HCT116 (cell line): Measurements from ENCODE around the gene WDHD1. TPM values are rescaled to one million over a fixed set of nuclear protein-coding genes. Genes with fewer than 3 reads are reported as not detected.

ENCODE experiments used
- ATAC-seq: fragments of 200-7000 bp; cut with Tn5 transposase; 2 replicates; pipeline ENCODE4 v1.9.1; 2020; ENCODE audit warnings: mild to moderate bottlenecking, moderate library complexity
- BruUV-seq: library from RNA; stranded (reverse); fragments of 400-500 nt; replicated peaks from 2 replicates; lab custom pipeline; 2021; lab: Mats Ljungman, UMichigan
- CTCF ChIA-PET: fragments of 300-600 bp; sonication (Branson Sonifier 250); formaldehyde crosslinking; loops from one replicate; lab custom pipeline; 2021; ENCODE audit warnings: antibody characterized with exemption; lab: Charles Lee
- POLR2A ChIA-PET: fragments of 300-600, 350-600 bp; sonication (Branson Sonifier 250); formaldehyde crosslinking; loops from one replicate; lab custom pipeline; 2021; ENCODE audit warnings: antibody characterized with exemption; lab: Charles Lee
- RAD21 ChIA-PET, 2 experiments: fragments of 300-600 bp; sonication (Branson Sonifier 250); formaldehyde crosslinking; loops; one replicate each; lab custom pipeline; 2023; ENCODE audit warnings: low total read pairs in 2 of 2; ENCODE audit not compliant: uncharacterized antibody in 2 of 2, unreplicated experiment in 2 of 2, low non-redundant PET in 1 of 2; lab: Charles Lee
- DNase-seq: peaks from one replicate; pipeline ENCODE4 v3.0.0-alpha.2; 2010; ENCODE audit warnings: low read depth, low spot score
- H2AFZ ChIP-seq: fragments of 200-600 bp; shearing (Covaris generic), sonication (generic); 2 replicates; pipeline ENCODE4 v1.6.1; 2017; ENCODE audit warnings: low read depth, mixed run types, mixed read lengths, antibody characterized with exemption, low read length; ENCODE audit not compliant: poor library complexity, severe bottlenecking
- H3K27ac ChIP-seq: 2 replicates; pipeline ENCODE4 v1.5.1; 2012; ENCODE audit warnings: low read depth, low read length
- H3K27me3 ChIP-seq: fragments of 200-600 bp; sonication (generic); 2 replicates; pipeline ENCODE4 v1.6.1; 2016; ENCODE audit warnings: mixed run types, low read length, mixed read lengths; ENCODE audit not compliant: insufficient read depth
- H3K36me3 ChIP-seq, 2 experiments: fragments of 200-500 bp in 1 of 2; fragments of 200-600 bp in 1 of 2; sonication (Bioruptor generic) in 1 of 2; sonication (generic) in 1 of 2; 2 replicates each; pipeline versions ENCODE4 v1.5.1 to v1.6.1; 2014 to 2016; ENCODE audit warnings: low read length in 2 of 2, inconsistent platforms in 1 of 2, mixed read lengths in 1 of 2, mixed run types in 1 of 2; ENCODE audit not compliant: insufficient read depth in 2 of 2, control insufficient read depth in 1 of 2
- H3K4me1 ChIP-seq, 2 experiments: fragments of 200-600 bp in 1 of 2; sonication (generic) in 1 of 2; 2 replicates each; pipeline versions ENCODE4 v1.5.1 to v1.6.1; 2012 to 2017; ENCODE audit warnings: low read length in 2 of 2, inconsistent platforms in 1 of 2, mild to moderate bottlenecking in 1 of 2, mixed read lengths in 1 of 2, mixed run types in 1 of 2, moderate library complexity in 1 of 2; ENCODE audit not compliant: insufficient read depth in 2 of 2, control insufficient read depth in 1 of 2
- H3K4me2 ChIP-seq: fragments of 200-600 bp; sonication (generic); 2 replicates; pipeline ENCODE4 v1.6.1; 2017; ENCODE audit warnings: mixed run types, low read length, mixed read lengths
- H3K4me3 ChIP-seq, 2 experiments: fragments of 200-600 bp in 1 of 2; sonication (generic) in 1 of 2; replicated peaks in 1 of 2; 2 replicates each; pipeline ENCODE4 v1.5.1; 2011 to 2016; ENCODE audit warnings: low read length in 2 of 2, control low read depth in 1 of 2, low read depth in 1 of 2, mild to moderate bottlenecking in 1 of 2, mixed read lengths in 1 of 2, mixed run types in 1 of 2
- H3K79me2 ChIP-seq: fragments of 200-600 bp; sonication (generic); 2 replicates; pipeline ENCODE4 v1.6.1; 2017; ENCODE audit warnings: mild to moderate bottlenecking, mixed run types, low read length, moderate library complexity, mixed read lengths; ENCODE audit not compliant: insufficient read depth
- H3K9ac ChIP-seq: fragments of 200-600 bp; sonication (generic); 2 replicates; pipeline ENCODE4 v1.6.1; 2016; ENCODE audit warnings: low read length, mixed read lengths
- H3K9me2 ChIP-seq: fragments of 200-600 bp; sonication (generic), shearing (Covaris generic); 2 replicates; pipeline ENCODE4 v1.6.1; 2017; ENCODE audit warnings: mixed run types, mild to moderate bottlenecking, moderate library complexity; ENCODE audit not compliant: insufficient read depth
- H3K9me3 ChIP-seq, 2 experiments: fragments of 200-500 bp in 1 of 2; fragments of 200-600 bp in 1 of 2; sonication (Bioruptor generic) in 1 of 2; sonication (generic) in 1 of 2; 2 replicates each; pipeline ENCODE4 v1.6.1; 2014 to 2017; ENCODE audit warnings: low read length in 2 of 2, mixed read lengths in 2 of 2, inconsistent platforms in 1 of 2, low read depth in 1 of 2, mild to moderate bottlenecking in 1 of 2, mixed run types in 1 of 2, moderate library complexity in 1 of 2; ENCODE audit not compliant: control insufficient read depth in 1 of 2, insufficient read depth in 1 of 2
- H4K20me1 ChIP-seq: fragments of 200-600 bp; sonication (generic), shearing (Covaris generic); 2 replicates; pipeline ENCODE4 v1.6.1; 2017; ENCODE audit warnings: mixed run types, mild to moderate bottlenecking, moderate library complexity; ENCODE audit not compliant: insufficient read depth
- CBX3 ChIP-seq: IDR thresholded peaks from 2 replicates; pipeline ENCODE4 v1.6.1; 2012; ENCODE audit warnings: low read depth
- EGR1 ChIP-seq: IDR thresholded peaks from 2 replicates; pipeline ENCODE4 v1.6.1; 2012; ENCODE audit warnings: low read depth
- ELF1 ChIP-seq: IDR thresholded peaks from 2 replicates; pipeline ENCODE4 v1.6.1; 2012; ENCODE audit warnings: low read depth, borderline replicate concordance
- EZH2 ChIP-seq: fragments of 200-600 bp; sonication (generic); IDR thresholded peaks from 2 replicates; pipeline ENCODE4 v1.6.1; 2017; ENCODE audit warnings: antibody characterized with exemption, mixed run types
- FOSL1 ChIP-seq: IDR thresholded peaks from 2 replicates; pipeline ENCODE4 v1.6.1; 2012; ENCODE audit warnings: low read depth
- POLR2A ChIP-seq: IDR thresholded peaks from 2 replicates; pipeline ENCODE4 v1.7.0; 2011; ENCODE audit warnings: borderline replicate concordance; ENCODE audit not compliant: insufficient read depth, insufficient read length; ENCODE audit errors: extremely low read depth
- POLR2AphosphoS5 ChIP-seq: IDR thresholded peaks from 2 replicates; pipeline ENCODE4 v1.6.1; 2011; ENCODE audit warnings: mild to moderate bottlenecking, low read depth, low read length, moderate library complexity
- SIN3A ChIP-seq: IDR thresholded peaks from 2 replicates; pipeline ENCODE4 v1.6.1; 2012; ENCODE audit warnings: low read depth
- SRF ChIP-seq: IDR thresholded peaks from 2 replicates; pipeline ENCODE4 v1.6.1; 2012; ENCODE audit warnings: low read depth
- ZFX ChIP-seq: fragments of 450-650 bp; IDR thresholded peaks from 2 replicates; pipeline ENCODE4 v1.6.1; 2017
- ZNF274 ChIP-seq: fragments of 200-500 bp; sonication (Bioruptor generic); IDR thresholded peaks from 2 replicates; pipeline ENCODE4 v1.6.1; 2014; ENCODE audit warnings: mild to moderate bottlenecking, low read depth, low read length, inconsistent platforms
- intact Hi-C: fragments of 100-400 bp; cut with micrococcal nuclease; formaldehyde crosslinking; loops from 2 replicates; pipeline ENCODE4 v1.10.0; 2022
- total RNA-seq: library from RNA; stranded (reverse); gene quantifications from one replicate; pipeline ENCODE4 v1.2.1, GENCODE V29; 2021; ENCODE audit not compliant: unreplicated experiment
- TF ChIP-seq, protein P1 (sequence below): IDR thresholded peaks from 2 replicates; pipeline ENCODE4 v1.6.1; 2012
- TF ChIP-seq, protein P2 (sequence below): IDR thresholded peaks from 2 replicates; pipeline ENCODE4 v1.6.1; 2011; ENCODE audit warnings: mild to moderate bottlenecking, low read length, moderate library complexity; ENCODE audit not compliant: insufficient replicate concordance; ENCODE audit errors: extremely low read depth

The WDHD1 gene
- total RNA-seq, 1 experiment from 2014 or later = 44.3 TPM

GRCh38 chr14:55000381-55000780, 26.5 kb downstream of the WDHD1 start:
- no peak for TF ChIP-seq EGR1
- TF ChIP-seq, protein P1, sequence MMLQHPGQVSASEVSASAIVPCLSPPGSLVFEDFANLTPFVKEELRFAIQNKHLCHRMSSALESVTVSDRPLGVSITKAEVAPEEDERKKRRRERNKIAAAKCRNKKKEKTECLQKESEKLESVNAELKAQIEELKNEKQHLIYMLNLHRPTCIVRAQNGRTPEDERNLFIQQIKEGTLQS = no peak
- TF ChIP-seq POLR2AphosphoS5 = no peak
- TF ChIP-seq SIN3A = no peak
- no peak for TF ChIP-seq ZFX
- ChIA-PET CTCF (no interaction called here), POLR2A (no interaction called here), RAD21 (no interaction called here)
- ATAC-seq (no peak), DNase-seq (no peak)
- intact Hi-C loops = no loop called here
- Histone ChIP-seq H3K4me2 (no peak overlapping the region), H3K9me2 (no peaks in the 10 kb centered on the region), H3K4me1 (no peaks in the 10 kb centered on the region), H3K27ac (no peak overlapping the region), H3K4me3 (no peak overlapping the region), H3K36me3 (peaks cover 16 to 23% of the 10 kb centered on the region in 2 experiments; a peak in 3 of 4 replicates), H3K79me2 (no peaks in the 10 kb centered on the region), H4K20me1 (no peaks in the 10 kb centered on the region), H3K9ac (no peak overlapping the region), H2AFZ (no peak overlapping the region), H3K27me3 (no peaks in the 10 kb centered on the region), H3K9me3 (no peaks in the 10 kb centered on the region)
- no TSS peak for BruUV-seq

GRCh38 chr14:54985156-54985555, 41.7 kb downstream of the WDHD1 start:
- H3K4me2 ChIP-seq = no peak overlapping the region
- H3K9ac ChIP-seq = no peak overlapping the region
- no peak overlapping the region for H3K27ac ChIP-seq
- no peaks in the 10 kb centered on the region for H3K4me1 ChIP-seq
- no TSS peak for BruUV-seq
- H3K9me2 ChIP-seq = no peaks in the 10 kb centered on the region
- CTCF ChIA-PET = no interaction called here
- H3K9me3 ChIP-seq = no peaks in the 10 kb centered on the region
- DNase-seq (no peak), ATAC-seq (no peak)
- POLR2A ChIA-PET = no interaction called here
- intact Hi-C loops = no loop called here
- RAD21 ChIA-PET = no interaction called here
- H3K36me3 ChIP-seq = peaks cover 24% of the 10 kb centered on the region in 2 experiments
- TF ChIP-seq EGR1 (no peak), CBX3 (no peak), ELF1 (no peak), ZNF274 (no peak), SRF (no peak), EZH2 (no peak), FOSL1 (no peak), POLR2A (no peak)
- TF ChIP-seq, protein P2, sequence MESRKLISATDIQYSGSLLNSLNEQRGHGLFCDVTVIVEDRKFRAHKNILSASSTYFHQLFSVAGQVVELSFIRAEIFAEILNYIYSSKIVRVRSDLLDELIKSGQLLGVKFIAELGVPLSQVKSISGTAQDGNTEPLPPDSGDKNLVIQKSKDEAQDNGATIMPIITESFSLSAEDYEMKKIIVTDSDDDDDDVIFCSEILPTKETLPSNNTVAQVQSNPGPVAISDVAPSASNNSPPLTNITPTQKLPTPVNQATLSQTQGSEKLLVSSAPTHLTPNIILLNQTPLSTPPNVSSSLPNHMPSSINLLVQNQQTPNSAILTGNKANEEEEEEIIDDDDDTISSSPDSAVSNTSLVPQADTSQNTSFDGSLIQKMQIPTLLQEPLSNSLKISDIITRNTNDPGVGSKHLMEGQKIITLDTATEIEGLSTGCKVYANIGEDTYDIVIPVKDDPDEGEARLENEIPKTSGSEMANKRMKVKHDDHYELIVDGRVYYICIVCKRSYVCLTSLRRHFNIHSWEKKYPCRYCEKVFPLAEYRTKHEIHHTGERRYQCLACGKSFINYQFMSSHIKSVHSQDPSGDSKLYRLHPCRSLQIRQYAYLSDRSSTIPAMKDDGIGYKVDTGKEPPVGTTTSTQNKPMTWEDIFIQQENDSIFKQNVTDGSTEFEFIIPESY = no peak
- H2AFZ ChIP-seq = no peak overlapping the region
- H3K79me2 ChIP-seq = no peaks in the 10 kb centered on the region
- no peak overlapping the region for H3K4me3 ChIP-seq
- no peaks in the 10 kb centered on the region for H3K27me3 ChIP-seq
- H4K20me1 ChIP-seq = 0 out of 2 replicates have a peak, but pooled peaks cover 5% of the 10 kb centered on the region
